Esophagus (tissue), 2 donors: ENCODE measurements around the gene TM2D3. TPM values are rescaled to one million over a fixed set of nuclear protein-coding genes. Genes with fewer than 3 reads are reported as not detected.

Experiments used
- H3K27ac ChIP-seq, 2 donors: one replicate each; pipeline ENCODE4 v1.5.1; 2013; ENCODE audit warnings: low read depth in 2 of 2, mild to moderate bottlenecking in 2 of 2, inconsistent platforms in 1 of 2, low read length in 1 of 2, moderate library complexity in 1 of 2
- H3K27me3 ChIP-seq, 2 donors: one replicate each; pipeline ENCODE4 v1.6.1; 2013; ENCODE audit warnings: low read length in 2 of 2, control low read depth in 1 of 2, mild to moderate bottlenecking in 1 of 2; ENCODE audit not compliant: insufficient read depth in 2 of 2, control insufficient read depth in 1 of 2
- H3K36me3 ChIP-seq, 2 donors: one replicate each; pipeline ENCODE4 v1.6.1; 2013; ENCODE audit warnings: low read length in 1 of 2; ENCODE audit not compliant: control insufficient read depth in 2 of 2, insufficient read depth in 2 of 2
- H3K4me1 ChIP-seq, 2 donors: one replicate each; pipeline ENCODE4 v1.6.1; 2013; ENCODE audit warnings: low read length in 1 of 2; ENCODE audit not compliant: control insufficient read depth in 2 of 2, insufficient read depth in 2 of 2
- H3K4me3 ChIP-seq, 2 donors: one replicate each; pipeline ENCODE4 v1.5.1; 2013; ENCODE audit warnings: low read length in 2 of 2, mild to moderate bottlenecking in 2 of 2, low read depth in 1 of 2, moderate library complexity in 1 of 2
- H3K9me3 ChIP-seq, 2 donors: one replicate each; pipeline ENCODE4 v1.6.1; 2013; ENCODE audit warnings: mild to moderate bottlenecking in 2 of 2, low read depth in 1 of 2, low read length in 1 of 2, moderate library complexity in 1 of 2; ENCODE audit not compliant: control insufficient read depth in 2 of 2, insufficient read depth in 1 of 2
- WGBS, 2 donors: extraction: QIAGEN DNeasy Blood & Tissue Kit; methylation state at CpG; one replicate each; pipeline ENCODE4 v1.1.7; 2013; 5-methylcytosine and 5-hydroxymethylcytosine counted together
- polyA plus RNA-seq, 2 donors: library from polyadenylated mRNA; stranded (reverse); fragments of 200-250 nt; gene quantifications; one replicate each; pipeline ENCODE4 v1.2.3, GENCODE V29; 2013
- donor health status: healthy with polysubstance abuse.
- donor health status: Bipolar disorder and iron deficiency.

The TM2D3 gene, protein sequence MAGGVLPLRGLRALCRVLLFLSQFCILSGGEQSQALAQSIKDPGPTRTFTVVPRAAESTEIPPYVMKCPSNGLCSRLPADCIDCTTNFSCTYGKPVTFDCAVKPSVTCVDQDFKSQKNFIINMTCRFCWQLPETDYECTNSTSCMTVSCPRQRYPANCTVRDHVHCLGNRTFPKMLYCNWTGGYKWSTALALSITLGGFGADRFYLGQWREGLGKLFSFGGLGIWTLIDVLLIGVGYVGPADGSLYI
- polyA plus RNA-seq: 10 to 100 TPM; 19.0 to 21.2 TPM

DNA sequence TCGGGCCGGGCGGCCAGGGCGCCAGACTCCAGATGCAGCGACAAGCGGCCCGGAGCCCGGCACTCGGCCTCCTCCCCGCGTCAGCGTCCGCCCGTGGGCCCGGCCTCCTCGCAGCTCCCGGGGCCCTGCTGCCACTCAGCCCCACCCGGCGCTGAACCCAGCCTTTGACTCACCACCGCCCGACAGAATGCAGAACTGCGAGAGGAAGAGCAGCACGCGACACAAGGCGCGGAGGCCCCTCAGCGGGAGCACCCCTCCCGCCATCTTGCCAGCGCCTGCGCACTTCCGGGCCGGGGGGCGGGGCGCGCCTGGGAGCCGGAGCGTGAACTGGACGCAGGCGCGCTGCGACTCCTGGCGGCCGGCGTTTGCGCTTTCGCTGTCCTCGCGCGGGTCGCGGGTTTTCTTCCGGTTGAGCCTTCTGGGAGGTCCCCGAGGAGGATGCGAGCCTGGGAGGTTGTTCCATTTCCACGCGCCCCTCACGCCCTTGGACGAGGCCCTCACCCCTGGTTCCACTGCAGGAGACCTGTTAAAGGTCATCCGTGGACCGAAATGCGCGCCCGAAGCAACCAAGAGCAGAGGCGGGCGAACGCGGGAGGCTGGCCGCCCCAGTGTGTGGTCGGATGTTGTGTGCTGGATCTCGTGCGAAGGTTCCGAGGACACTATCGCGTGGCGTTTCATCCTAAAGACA is at the start of gene TM2D3:
Gene TM2D3 (minus strand): TSS at position 284 of the 688 bp plus-strand sequence. CDS start 20 bp downstream, at position 264.
- Histone ChIP-seq H3K4me1 (no peaks in the 10 kb centered on the region), H3K4me3 (peak within 1 kb of the TSS; percentile 84 to 94), H3K36me3 (peaks cover 0 to 5% of the 10 kb centered on the region in 2 donors), H3K27ac (peak within 1 kb of the TSS; percentile 93 to 97), H3K27me3 (no peaks in the 10 kb centered on the region), H3K9me3 (no peaks in the 10 kb centered on the region)
- 0% methylated on average over 58 to 75 of the region's 75 CpGs for WGBS, 2 donors

DNA sequence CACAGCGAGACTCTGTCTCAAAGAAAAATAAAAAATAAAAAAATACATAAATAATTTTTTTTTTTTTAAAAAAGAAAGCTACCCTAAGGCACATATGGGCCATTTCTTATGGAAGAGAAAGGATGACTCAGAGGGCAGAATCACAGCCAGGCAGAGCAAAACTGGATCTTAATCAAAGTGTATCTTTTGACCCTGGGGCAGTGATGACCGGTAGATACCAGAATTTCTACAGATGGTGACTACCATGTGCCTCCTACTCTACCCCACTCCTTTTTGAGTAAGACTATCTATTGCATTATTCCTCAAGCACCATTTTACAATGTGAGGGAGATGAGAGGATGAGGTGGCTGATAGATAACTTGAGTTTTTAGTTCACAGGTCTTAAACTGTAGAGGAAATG is 46.1 kb upstream of the TM2D3 start:
- Histone ChIP-seq H3K27ac (no peak overlapping the region), H3K4me3 (no peak overlapping the region), H3K27me3 (no peaks in the 10 kb centered on the region), H3K9me3 (no peaks in the 10 kb centered on the region), H3K36me3 (peaks cover 7 to 10% of the 10 kb centered on the region in 2 donors), H3K4me1 (peaks cover 0 to 2% of the 10 kb centered on the region in 2 donors)
- 72 to 80% methylated on average over 2 of the region's 2 CpGs for WGBS, 2 donors

DNA sequence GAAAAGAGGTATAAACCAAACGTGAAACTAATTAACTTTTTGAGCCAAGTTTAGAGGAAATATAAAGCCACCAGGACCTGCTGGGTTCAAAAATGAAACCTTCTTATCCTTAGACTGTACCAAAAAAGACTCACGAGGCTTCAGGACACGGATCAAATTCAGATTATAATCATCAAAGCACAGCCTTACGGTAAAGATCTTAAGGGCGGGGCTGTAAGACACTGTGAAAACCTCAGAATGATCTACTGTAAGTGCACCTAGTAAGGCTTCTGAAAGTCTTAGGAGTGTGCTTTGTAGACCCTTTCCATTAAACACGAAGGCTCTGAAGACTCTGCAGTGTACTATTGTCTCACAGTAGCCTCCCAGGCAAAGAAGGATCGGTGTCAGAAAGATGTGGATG is 45.3 kb upstream of the TM2D3 start:
- Histone ChIP-seq H3K36me3 (peaks cover 7% of the 10 kb centered on the region in 2 donors), H3K9me3 (no peaks in the 10 kb centered on the region), H3K27ac (no peak overlapping the region), H3K4me3 (no peak overlapping the region), H3K27me3 (no peaks in the 10 kb centered on the region), H3K4me1 (peaks cover 0 to 2% of the 10 kb centered on the region in 2 donors)
- 89 to 90% methylated on average over 7 of the region's 7 CpGs for WGBS, 2 donors

DNA sequence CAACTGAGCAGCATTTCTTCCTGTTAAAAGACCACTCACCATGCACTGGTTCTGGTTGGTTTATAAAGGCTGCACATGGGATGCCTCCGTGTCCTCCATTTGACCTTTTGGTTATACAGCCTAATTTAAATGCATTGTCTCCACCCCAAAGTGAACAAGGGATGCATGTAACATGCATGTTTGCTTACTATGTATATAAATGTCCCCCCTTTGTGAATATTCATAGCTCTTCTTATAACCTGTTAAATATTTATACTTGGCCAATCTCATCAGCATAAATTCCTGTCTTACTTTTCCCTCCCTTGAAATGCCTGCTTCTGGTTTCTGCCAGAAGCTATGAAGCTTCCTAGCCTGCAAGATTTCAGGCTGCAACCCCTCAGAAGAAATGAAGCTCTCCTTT is 44.6 kb upstream of the TM2D3 start:
- Histone ChIP-seq H3K27me3 (no peaks in the 10 kb centered on the region), H3K36me3 (peaks cover 7% of the 10 kb centered on the region in 2 donors), H3K9me3 (no peaks in the 10 kb centered on the region), H3K4me1 (peaks cover 0 to 2% of the 10 kb centered on the region in 2 donors), H3K4me3 (no peak overlapping the region), H3K27ac (no peak overlapping the region)
- 93 to 96% methylated on average over 1 of the region's 1 CpG for WGBS, 2 donors

DNA sequence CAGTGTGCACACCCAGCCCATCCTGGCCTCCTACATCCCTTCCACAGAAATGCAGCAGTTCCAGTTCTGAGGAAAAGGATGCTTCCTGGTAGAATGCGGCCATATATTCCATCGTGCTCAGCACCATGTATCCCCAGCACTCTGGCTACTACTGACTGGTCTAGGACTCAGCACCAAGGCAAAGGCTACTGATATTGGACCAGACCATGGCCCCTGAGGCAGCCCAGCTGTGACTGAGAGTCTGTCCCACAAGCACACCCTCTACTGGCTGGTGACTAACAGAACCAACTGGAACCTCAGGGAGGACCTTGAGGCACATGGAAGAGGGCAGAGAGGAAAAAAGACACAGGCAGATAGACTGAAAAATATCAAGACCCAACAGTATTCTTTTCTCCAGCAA is 42.1 kb upstream of the TM2D3 start:
- no peaks in the 10 kb centered on the region for H3K27me3 ChIP-seq
- WGBS, 2 donors: 96% methylated on average over 2 of the region's 2 CpGs
- H3K4me3 ChIP-seq: no peak overlapping the region
- peaks cover 0 to 2% of the 10 kb centered on the region in 2 donors for H3K4me1 ChIP-seq
- no peaks in the 10 kb centered on the region for H3K9me3 ChIP-seq
- H3K27ac ChIP-seq: no peak overlapping the region
- H3K36me3 ChIP-seq: peaks cover 2 to 3% of the 10 kb centered on the region in 2 donors

DNA sequence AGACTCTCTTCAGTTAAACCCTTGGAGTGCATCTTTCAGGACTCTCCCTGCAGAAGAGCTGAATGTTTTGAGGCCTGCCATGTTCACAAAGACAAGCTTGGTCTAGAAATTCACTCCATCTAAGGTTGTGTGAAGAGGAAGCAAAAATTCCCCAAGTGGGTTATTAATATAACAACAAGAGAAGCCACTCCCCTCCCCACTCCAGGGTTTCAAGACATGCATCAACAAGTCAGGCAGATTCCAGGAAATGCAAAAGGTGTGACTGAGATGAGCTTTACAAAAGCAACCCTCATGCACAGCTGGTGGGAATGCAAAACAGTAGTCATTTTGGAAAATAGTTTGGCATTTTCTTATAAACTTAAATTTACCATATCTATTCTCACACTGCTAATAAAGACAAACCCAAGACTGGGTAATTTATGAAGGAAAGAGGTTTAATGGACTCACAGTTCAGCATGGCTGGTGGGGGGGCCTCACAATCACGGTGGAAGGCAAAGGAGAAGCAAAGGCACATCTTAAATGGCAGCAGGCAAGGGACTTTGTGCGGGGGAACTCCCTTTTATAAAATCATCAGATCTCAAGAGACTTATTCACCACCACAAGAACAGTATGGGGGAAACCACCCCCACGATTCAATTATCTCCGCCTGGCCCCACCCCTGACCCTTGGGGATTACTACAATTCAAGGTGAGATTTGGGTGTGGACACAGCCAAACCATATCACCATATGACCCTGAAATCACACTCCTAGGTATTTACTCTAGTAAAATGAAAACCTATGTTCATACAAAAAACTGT is 40.8 kb upstream of the TM2D3 start:
- 75 to 82% methylated on average over 4 of the region's 4 CpGs for WGBS, 2 donors
- Histone ChIP-seq H3K4me3 (no peak overlapping the region), H3K27ac (no peak overlapping the region), H3K4me1 (peaks cover 0 to 2% of the 10 kb centered on the region in 2 donors), H3K36me3 (no peaks in the 10 kb centered on the region), H3K9me3 (no peaks in the 10 kb centered on the region), H3K27me3 (no peaks in the 10 kb centered on the region)

DNA sequence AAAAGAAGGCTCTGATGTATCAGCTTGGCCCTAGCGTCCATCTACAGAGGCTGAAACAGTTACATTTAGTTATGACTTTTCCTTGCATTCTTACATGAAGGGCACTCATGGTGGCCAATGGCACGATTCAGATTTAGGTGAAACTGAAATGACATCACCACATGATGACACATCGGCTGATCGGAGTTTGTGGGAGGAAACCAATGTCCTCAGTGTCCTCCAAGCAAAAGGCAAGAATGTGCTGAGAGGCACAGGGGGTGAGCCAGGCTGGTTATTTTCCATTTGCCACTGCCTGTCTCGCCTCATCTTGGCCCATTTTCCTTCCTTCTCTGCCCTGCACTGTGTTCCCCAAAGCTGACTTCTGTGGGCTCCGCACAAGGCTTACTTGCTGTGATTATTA is 37.7 kb upstream of the TM2D3 start:
- H3K27ac ChIP-seq: no peak overlapping the region
- no peaks in the 10 kb centered on the region for H3K9me3 ChIP-seq
- WGBS, 2 donors: 89 to 91% methylated on average over 6 of the region's 6 CpGs
- H3K27me3 ChIP-seq: no peaks in the 10 kb centered on the region
- H3K36me3 ChIP-seq: peaks cover 2 to 3% of the 10 kb centered on the region in 2 donors
- peaks cover 0 to 2% of the 10 kb centered on the region in 2 donors for H3K4me1 ChIP-seq
- H3K4me3 ChIP-seq: no peak overlapping the region

DNA sequence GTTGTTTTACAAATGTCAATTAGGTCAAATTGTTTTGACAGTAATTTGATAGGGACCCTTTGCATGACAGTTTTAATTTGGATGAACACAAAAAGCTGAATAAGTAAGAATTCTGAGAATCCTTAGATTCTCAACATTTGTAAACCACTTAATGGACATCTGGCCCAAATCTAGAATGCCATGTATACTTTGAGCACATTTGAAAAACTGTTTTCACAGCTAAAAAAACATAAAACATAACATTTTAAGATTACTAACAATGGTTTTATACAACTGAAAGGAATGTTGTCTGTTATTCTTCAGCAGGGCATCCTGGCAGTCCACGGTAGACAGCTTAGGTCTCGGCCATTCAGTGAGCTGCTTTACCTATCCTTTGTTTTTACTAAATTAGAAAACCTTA is 34.5 kb upstream of the TM2D3 start:
- Histone ChIP-seq H3K9me3 (no peaks in the 10 kb centered on the region), H3K27ac (no peak overlapping the region), H3K36me3 (peaks cover 2 to 6% of the 10 kb centered on the region in 2 donors), H3K4me1 (no peaks in the 10 kb centered on the region), H3K4me3 (no peak overlapping the region), H3K27me3 (no peaks in the 10 kb centered on the region)
- WGBS, 2 donors: 88 to 92% methylated on average over 2 of the region's 2 CpGs

DNA sequence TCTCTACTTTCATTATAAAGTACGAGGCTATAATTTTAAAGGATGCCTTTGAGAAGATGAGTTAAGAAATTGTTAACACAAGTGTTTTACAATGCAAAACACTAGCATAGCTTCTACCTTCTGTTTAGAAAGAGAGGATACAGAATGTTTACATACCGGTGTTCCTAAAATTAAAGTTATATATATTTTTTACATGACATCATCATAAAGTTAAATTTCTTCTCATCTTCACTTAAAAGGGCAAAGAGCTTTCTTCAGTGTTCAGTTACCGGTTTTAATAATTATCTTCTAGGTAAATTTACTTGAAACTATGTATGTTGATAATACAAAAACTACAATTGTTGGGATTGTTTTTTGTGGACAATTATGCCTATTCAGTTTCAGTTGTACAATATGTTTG is 32.7 kb upstream of the TM2D3 start:
- Histone ChIP-seq H3K27ac (no peak overlapping the region), H3K27me3 (no peaks in the 10 kb centered on the region), H3K36me3 (peaks cover 6 to 8% of the 10 kb centered on the region in 2 donors), H3K4me3 (no peak overlapping the region), H3K9me3 (no peaks in the 10 kb centered on the region), H3K4me1 (no peaks in the 10 kb centered on the region)
- 92 to 97% methylated on average over 3 of the region's 3 CpGs for WGBS, 2 donors
